H1 (cell line): ENCODE measurements around the gene RBP4. TPM values are rescaled to one million over a fixed set of nuclear protein-coding genes. Genes with fewer than 3 reads are reported as not detected.

Experiments used
- ASH2L ChIP-seq: fragments of 200-600, 300-600 bp; sonication (generic); IDR thresholded peaks from one replicate; pipeline ENCODE4 v1.7.1; 2017; ENCODE audit warnings: low read length
- CHD7 ChIP-seq: fragments of 300-600 bp; sonication (generic); IDR thresholded peaks from 2 replicates; pipeline ENCODE4 v1.7.1; 2012; ENCODE audit warnings: low read length, moderate library complexity, mild to moderate bottlenecking, inconsistent platforms; ENCODE audit not compliant: insufficient replicate concordance
- EZH2 ChIP-seq: fragments of 200-600 bp; sonication (generic); IDR thresholded peaks from 2 replicates; pipeline ENCODE4 v1.7.1; 2012; ENCODE audit warnings: low read depth, mild to moderate bottlenecking, moderate library complexity, low read length, inconsistent platforms; ENCODE audit not compliant: severe bottlenecking
- FOSL1 ChIP-seq: IDR thresholded peaks from 2 replicates; pipeline ENCODE4 v1.6.1; 2011; ENCODE audit warnings: mild to moderate bottlenecking, low read depth, low read length, moderate library complexity; ENCODE audit not compliant: insufficient read depth
- GTF2F1 ChIP-seq: IDR thresholded peaks from 2 replicates; pipeline ENCODE4 v1.6.1; 2012; ENCODE audit warnings: low read depth, low read length, improper control_type of control experiment, borderline replicate concordance
- MAX ChIP-seq: IDR thresholded peaks from 2 replicates; pipeline ENCODE4 v1.6.1; 2012; ENCODE audit warnings: inconsistent platforms
- NANOG ChIP-seq: IDR thresholded peaks from 2 replicates; pipeline ENCODE4 v1.6.1; 2011; ENCODE audit warnings: low read length, low read depth, mild to moderate bottlenecking, inconsistent platforms; ENCODE audit not compliant: insufficient read depth, poor library complexity, severe bottlenecking
- TAF1 ChIP-seq: IDR thresholded peaks from 2 replicates; pipeline ENCODE4 v1.6.1; 2011; ENCODE audit warnings: mild to moderate bottlenecking, low read depth, low read length
- polyA plus RNA-seq, 7 experiments: library from polyadenylated mRNA; depleted of rRNA in 3 of 7; stranded (reverse) in 5 of 7; unstranded in 2 of 7; fragments of >200 nt in 5 of 7; fragments of 200-250 nt in 2 of 7; gene quantifications; 1 replicate in 5 of 7; 2 replicates in 1 of 7; 4 replicates in 1 of 7; pipeline versions ENCODE4 v1.2.1 to v1.2.3, GENCODE V29; 2011 to 2013; ENCODE audit warnings: missing spikeins in 2 of 7, mixed read lengths in 2 of 7
- total RNA-seq: library from RNA; stranded (reverse); fragmentation: NEBNext Ultra II Directional; extraction: Animal tissue kit (Norgen Biotek cat#: 25700); gene quantifications from 2 replicates; pipeline ENCODE4 v1.2.1, GENCODE V29; 2021

Gene RBP4
- total and polyA plus RNA-seq, 2 of the 8 experiments (the other 6 are each of a cell fraction or from before 2014, with no cell fraction given), result 0.42 to 0.97 TPM

DNA sequence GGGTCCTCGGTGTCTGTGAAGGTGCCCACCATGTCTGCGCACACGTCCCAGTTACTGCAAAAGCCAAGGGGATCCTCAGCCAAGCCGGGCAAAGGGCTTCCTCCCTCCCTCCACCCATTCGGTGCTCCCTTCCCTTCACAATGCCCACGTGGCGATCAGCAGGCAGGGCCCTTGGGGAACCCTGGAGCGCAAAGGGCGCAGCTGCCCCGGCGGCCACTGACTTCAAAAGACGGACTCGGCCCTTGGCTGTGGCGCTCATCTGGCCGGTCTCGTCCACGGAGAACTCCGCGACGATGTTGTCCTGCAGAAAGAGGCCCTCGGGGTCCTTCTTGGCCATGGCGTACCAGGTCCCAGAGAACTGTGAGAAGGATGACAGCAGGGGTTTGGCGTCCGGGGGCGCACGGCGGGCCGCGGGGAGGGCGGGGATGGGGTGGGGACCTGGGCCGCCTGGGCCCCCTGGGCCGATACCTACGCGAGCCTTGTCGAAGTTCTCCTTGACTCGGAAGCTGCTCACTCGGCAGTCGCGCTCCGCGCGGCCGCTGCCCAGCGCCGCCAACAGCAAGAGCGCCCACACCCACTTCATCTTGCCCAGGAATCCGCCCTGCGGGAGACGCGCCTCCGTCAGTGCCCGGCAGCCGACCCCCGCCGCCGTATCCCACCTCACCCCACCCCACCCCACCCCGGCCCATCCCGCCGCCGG lies 439 bp downstream of the RBP4 start (continued):
- TF ChIP-seq CHD7 (no peak), EZH2 (peak; percentile 64), FOSL1 (no peak), ASH2L (no peak), MAX (peak; percentile 52), TAF1 (no peak), GTF2F1 (no peak), NANOG (no peak)
